ENCODE results near the gene PPP2R2D. TPM values are rescaled to one million over a fixed set of nuclear protein-coding genes. Genes with fewer than 3 reads are reported as not detected.
"Not testable (repeated sequence)": the region's sequence is repeated elsewhere in the genome, so short reads cannot be mapped to it uniquely, and the experiment has no call there.

Gene PPP2R2D
- total and polyA plus RNA-seq, 9 donors = 25.2 to 33.2 (median 28.4) TPM

GRCh38 chr10:131981429-131982184 lies 80.8 kb downstream of the PPP2R2D start, which contains the start of gene BNIP3:
Gene BNIP3 (minus strand): TSS chr10:131981923. CDS start chr10:131981806, 117 bp downstream.
- Histone ChIP-seq H3K27me3 (ENCODE audit: control insufficient read depth, insufficient read depth, low read length) (peaks cover 13% of the 10 kb centered on the region), H3K4me3 (ENCODE audit: low read length) (peak within 1 kb of the TSS; percentile 66), H3K4me1 (ENCODE audit: control insufficient read depth, insufficient read depth, low read length) (peaks cover 21% of the 10 kb centered on the region), H3K27ac (ENCODE audit: low read length) (peak within 1 kb of the TSS; percentile 29), H3K9me3 (replicated peaks; ENCODE audit: control insufficient read depth, low read depth, low read length) (peaks cover 3% of the 10 kb centered on the region), H3K36me3 (ENCODE audit: control insufficient read depth, insufficient read depth, low read length) (peaks cover 3% of the 10 kb centered on the region)
- WGBS (ENCODE audit: insufficient coverage) = under 1% methylated on average over 96 of the region's 100 CpGs
- DNase-seq = peak; percentile 98

GRCh38 chr10:131982185-131982756 lies 81.5 kb downstream of the PPP2R2D start:
- under 1% methylated on average over 83 of the region's 83 CpGs for WGBS (ENCODE audit: insufficient coverage)
- peaks cover 13% of the 10 kb centered on the region for H3K27me3 ChIP-seq (ENCODE audit: control insufficient read depth, insufficient read depth, low read length)
- H3K9me3 ChIP-seq (replicated peaks; ENCODE audit: control insufficient read depth, low read depth, low read length) = peaks cover 3% of the 10 kb centered on the region
- no peak for DNase-seq
- H3K4me1 ChIP-seq (ENCODE audit: control insufficient read depth, insufficient read depth, low read length) = peaks cover 21% of the 10 kb centered on the region
- H3K36me3 ChIP-seq (ENCODE audit: control insufficient read depth, insufficient read depth, low read length) = peaks cover 3% of the 10 kb centered on the region
- peak overlapping the region; percentile 53 for H3K4me3 ChIP-seq (ENCODE audit: low read length)
- no peak overlapping the region for H3K27ac ChIP-seq (ENCODE audit: low read length)

GRCh38 chr10:131982796-131983195 lies 82.0 kb downstream of the PPP2R2D start:
- 61% methylated on average over 21 of the region's 21 CpGs for WGBS (ENCODE audit: insufficient coverage)
- H3K4me1 ChIP-seq (ENCODE audit: control insufficient read depth, insufficient read depth, low read length) = peaks cover 21% of the 10 kb centered on the region
- H3K4me3 ChIP-seq (ENCODE audit: low read length) = no peak overlapping the region

GRCh38 chr10:131983780-131984179 lies 83.0 kb downstream of the PPP2R2D start:
- H3K4me3 ChIP-seq (ENCODE audit: low read length) = no peak overlapping the region
- H3K4me1 ChIP-seq (ENCODE audit: control insufficient read depth, insufficient read depth, low read length) = peaks cover 20% of the 10 kb centered on the region
- H3K27ac ChIP-seq (ENCODE audit: low read length) = no peak overlapping the region
- 73% methylated on average over 2 of the region's 6 CpGs for WGBS (ENCODE audit: insufficient coverage)
- peaks cover 3% of the 10 kb centered on the region for H3K9me3 ChIP-seq (replicated peaks; ENCODE audit: control insufficient read depth, low read depth, low read length)
- H3K27me3 ChIP-seq (ENCODE audit: control insufficient read depth, insufficient read depth, low read length) = peaks cover 13% of the 10 kb centered on the region
- H3K36me3 ChIP-seq (ENCODE audit: control insufficient read depth, insufficient read depth, low read length) = no peaks in the 10 kb centered on the region
- no peak for DNase-seq

More at GRCh38 chr10:131982796-131983195, 82.0 kb downstream of the PPP2R2D start:
- peaks cover 3% of the 10 kb centered on the region for H3K9me3 ChIP-seq (replicated peaks; ENCODE audit: control insufficient read depth, low read depth, low read length)
- H3K27ac ChIP-seq (ENCODE audit: low read length) = no peak overlapping the region
- H3K27me3 ChIP-seq (ENCODE audit: control insufficient read depth, insufficient read depth, low read length) = peaks cover 13% of the 10 kb centered on the region
- H3K36me3 ChIP-seq (ENCODE audit: control insufficient read depth, insufficient read depth, low read length) = no peaks in the 10 kb centered on the region
- peak; percentile 15 for DNase-seq

GRCh38 chr10:131986851-131987250 lies 86.0 kb downstream of the PPP2R2D start:
- not testable (repeated sequence) for H3K36me3 ChIP-seq (ENCODE audit: control insufficient read depth, insufficient read depth, low read length); H3K4me3 ChIP-seq (ENCODE audit: low read length); DNase-seq; H3K27ac ChIP-seq (ENCODE audit: low read length); H3K9me3 ChIP-seq (replicated peaks; ENCODE audit: control insufficient read depth, low read depth, low read length); H3K4me1 ChIP-seq (ENCODE audit: control insufficient read depth, insufficient read depth, low read length); H3K27me3 ChIP-seq (ENCODE audit: control insufficient read depth, insufficient read depth, low read length)
- 100% methylated on average over 3 of the region's 7 CpGs for WGBS (ENCODE audit: insufficient coverage)

- H3K27me3 ChIP-seq (ENCODE audit: control insufficient read depth, insufficient read depth, low read length); DNase-seq; H3K4me3 ChIP-seq (ENCODE audit: low read length); H3K27ac ChIP-seq (ENCODE audit: low read length); H3K4me1 ChIP-seq (ENCODE audit: control insufficient read depth, insufficient read depth, low read length); H3K36me3 ChIP-seq (ENCODE audit: control insufficient read depth, insufficient read depth, low read length); H3K9me3 ChIP-seq (replicated peaks; ENCODE audit: control insufficient read depth, low read depth, low read length): not testable (repeated sequence)
- WGBS (ENCODE audit: insufficient coverage) = 100% methylated on average over 2 of the region's 5 CpGs
Observed at GRCh38 chr10:131987301-131987700, 86.5 kb downstream of the PPP2R2D start.

- not testable (repeated sequence) for H3K4me3 ChIP-seq (ENCODE audit: low read length); H3K9me3 ChIP-seq (replicated peaks; ENCODE audit: control insufficient read depth, low read depth, low read length); DNase-seq; H3K27me3 ChIP-seq (ENCODE audit: control insufficient read depth, insufficient read depth, low read length); H3K4me1 ChIP-seq (ENCODE audit: control insufficient read depth, insufficient read depth, low read length); H3K36me3 ChIP-seq (ENCODE audit: control insufficient read depth, insufficient read depth, low read length); H3K27ac ChIP-seq (ENCODE audit: low read length)
- WGBS (ENCODE audit: insufficient coverage) = no CpG with 5 or more reads among the region's 3 CpGs
Observed at GRCh38 chr10:131987786-131988185, 87.0 kb downstream of the PPP2R2D start.

- peaks cover 4% of the 10 kb centered on the region for H3K27me3 ChIP-seq (ENCODE audit: control insufficient read depth, insufficient read depth, low read length)
- WGBS (ENCODE audit: insufficient coverage) = no CpG with 5 or more reads among the region's 3 CpGs
- no peak overlapping the region for H3K27ac ChIP-seq (ENCODE audit: low read length)
- no peak overlapping the region for H3K4me3 ChIP-seq (ENCODE audit: low read length)
- H3K36me3 ChIP-seq (ENCODE audit: control insufficient read depth, insufficient read depth, low read length) = no peaks in the 10 kb centered on the region
- no peak for DNase-seq
- no peaks in the 10 kb centered on the region for H3K9me3 ChIP-seq (replicated peaks; ENCODE audit: control insufficient read depth, low read depth, low read length)
- H3K4me1 ChIP-seq (ENCODE audit: control insufficient read depth, insufficient read depth, low read length) = peaks cover 7% of the 10 kb centered on the region
Observed at GRCh38 chr10:131991726-131992125, 90.9 kb downstream of the PPP2R2D start.

- Histone ChIP-seq H3K4me1 (ENCODE audit: control insufficient read depth, insufficient read depth, low read length) (peaks cover 20% of the 10 kb centered on the region), H3K27me3 (ENCODE audit: control insufficient read depth, insufficient read depth, low read length) (peaks cover 6% of the 10 kb centered on the region), H3K9me3 (replicated peaks; ENCODE audit: control insufficient read depth, low read depth, low read length) (no peaks in the 10 kb centered on the region), H3K36me3 (ENCODE audit: control insufficient read depth, insufficient read depth, low read length) (no peaks in the 10 kb centered on the region), H3K27ac (ENCODE audit: low read length) (no peak overlapping the region), H3K4me3 (ENCODE audit: low read length) (no peak overlapping the region)
- no peak for DNase-seq
- WGBS (ENCODE audit: insufficient coverage) = 85% methylated on average over 9 of the region's 14 CpGs
Observed at GRCh38 chr10:131993275-131993674, 92.5 kb downstream of the PPP2R2D start.

GRCh38 chr10:131994435-131994834 lies 93.6 kb downstream of the PPP2R2D start:
- Histone ChIP-seq H3K4me1 (ENCODE audit: control insufficient read depth, insufficient read depth, low read length) (peaks cover 22% of the 10 kb centered on the region), H3K36me3 (ENCODE audit: control insufficient read depth, insufficient read depth, low read length) (no peaks in the 10 kb centered on the region), H3K4me3 (ENCODE audit: low read length) (no peak overlapping the region), H3K27ac (ENCODE audit: low read length) (no peak overlapping the region), H3K9me3 (replicated peaks; ENCODE audit: control insufficient read depth, low read depth, low read length) (no peaks in the 10 kb centered on the region), H3K27me3 (ENCODE audit: control insufficient read depth, insufficient read depth, low read length) (peaks cover 6% of the 10 kb centered on the region)
- WGBS (ENCODE audit: insufficient coverage) = no CpG with 5 or more reads among the region's 3 CpGs
- no peak for DNase-seq
